OCI-LY1 (cell line): ENCODE data around the gene PKDCC.

ENCODE experiments used
- CTCF ChIP-seq: fragments of 200-600 bp; sonication (generic), shearing (Covaris generic); IDR thresholded peaks from 2 replicates; pipeline ENCODE4 v1.5.1; 2017; ENCODE audit warnings: mild to moderate bottlenecking, antibody characterized with exemption, low read length, moderate library complexity, mixed read lengths
- EZH2 ChIP-seq: fragments of 200-600 bp; sonication (generic), shearing (Covaris generic); IDR thresholded peaks from 2 replicates; pipeline ENCODE4 v1.8.0; 2017; ENCODE audit warnings: borderline replicate concordance, mixed run types, mild to moderate bottlenecking, antibody characterized with exemption, low read length, moderate library complexity, mixed read lengths

DNA sequence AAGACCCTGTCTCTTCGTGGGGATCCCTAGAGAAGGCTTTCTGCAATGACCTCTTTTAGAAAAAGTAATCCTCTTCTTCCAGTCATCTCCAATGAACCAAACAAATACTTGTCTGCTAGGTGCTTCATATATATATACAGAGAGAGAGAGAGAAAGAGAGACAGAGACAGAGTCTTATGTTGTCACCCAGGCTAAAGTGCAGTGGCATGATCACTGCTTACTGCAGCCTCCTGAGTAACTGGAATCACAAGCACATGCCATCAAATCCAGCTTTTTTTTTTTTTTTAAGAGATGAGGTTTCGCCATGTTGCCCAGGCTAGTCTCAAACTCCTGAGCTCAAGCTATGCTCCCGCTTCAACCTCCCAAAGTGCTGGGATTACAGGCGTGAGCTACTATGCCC is 18.6 kb upstream of the PKDCC start:
- TF ChIP-seq CTCF (no peak), EZH2 (no peak)
